Kidney (tissue), 14 donors: ENCODE measurements around the gene TSR1. TPM values are rescaled to one million over a fixed set of nuclear protein-coding genes. Genes with fewer than 3 reads are reported as not detected.

Experiments used
- DNase-seq, 5 donors: peaks; one replicate each; pipeline ENCODE4 v3.0.0-alpha.2; 2013 to 2020
- FAIRE-seq: peaks from 2 replicates; lab custom pipeline; 2012; peaks lifted over from hg19 to GRCh38; lab: Jason Lieb, UNC
- H3K27ac ChIP-seq, 2 donors: one replicate each; pipeline ENCODE4 v1.7.0; 2013; ENCODE audit warnings: low read depth in 2 of 2, low read length in 2 of 2, inconsistent platforms in 1 of 2
- H3K27me3 ChIP-seq: one replicate; pipeline ENCODE4 v1.7.1; 2013; ENCODE audit warnings: low read length, inconsistent platforms; ENCODE audit not compliant: control insufficient read depth, insufficient read depth
- H3K36me3 ChIP-seq, 3 donors: one replicate each; pipeline versions ENCODE4 v1.7.0 to v1.7.1; 2013; ENCODE audit warnings: low read length in 3 of 3, control low read depth in 1 of 3, inconsistent platforms in 1 of 3; ENCODE audit not compliant: insufficient read depth in 3 of 3, control insufficient read depth in 2 of 3
- H3K4me1 ChIP-seq, 3 donors: one replicate each; pipeline versions ENCODE4 v1.7.0 to v1.7.1; 2013; ENCODE audit warnings: low read length in 3 of 3, inconsistent platforms in 1 of 3, low read depth in 1 of 3; ENCODE audit not compliant: control insufficient read depth in 2 of 3, insufficient read depth in 2 of 3
- H3K4me3 ChIP-seq, 3 donors: one replicate each; pipeline versions ENCODE4 v1.7.0 to v1.8.1; 2013; ENCODE audit warnings: low read length in 3 of 3, control low read depth in 1 of 3, inconsistent platforms in 1 of 3
- H3K9ac ChIP-seq, 3 donors: one replicate each; pipeline versions ENCODE4 v1.7.0 to v1.7.1; 2013; ENCODE audit warnings: low read length in 3 of 3, control low read depth in 1 of 3, inconsistent platforms in 1 of 3
- H3K9me3 ChIP-seq, 3 donors: one replicate each; pipeline versions ENCODE4 v1.7.0 to v1.7.1; 2013; ENCODE audit warnings: low read length in 3 of 3, control low read depth in 1 of 3, inconsistent platforms in 1 of 3; ENCODE audit not compliant: control insufficient read depth in 2 of 3, insufficient read depth in 1 of 3
- intact Hi-C: fragments of 100-400 bp; cut with DNase I; formaldehyde crosslinking; loops from one replicate; pipeline ENCODE4 v1.11.1; 2022
- polyA plus RNA-seq: library from polyadenylated mRNA; stranded (reverse); fragments of 350-450 nt; fragmentation: Illumina TruSeq; extraction: RNeasy Lipid Tissue Mini Kit (QIAGEN cat#74804); gene quantifications from one replicate; pipeline ENCODE4 v1.2.3, GENCODE V29; 2014; ENCODE audit warnings: low read depth, low replicate concordance; ENCODE audit not compliant: insufficient read depth
- total RNA-seq: library from RNA; stranded (reverse); fragmentation: NEBNext Ultra II Directional; extraction: Animal tissue kit (Norgen Biotek cat#: 25700); gene quantifications from one replicate; pipeline ENCODE4 v1.2.1, GENCODE V29; 2021
- TF ChIP-seq, protein P1 (sequence below): IDR thresholded peaks from 3 replicates; pipeline ENCODE4 v1.5.1; 2012; ENCODE audit warnings: mild to moderate bottlenecking, moderate library complexity, borderline replicate concordance; ENCODE audit not compliant: insufficient read depth; ENCODE audit errors: extremely low read depth
- donor health status: control.
- donor health status: control.
- donor health status: control.
- donor health status: control.
- donor health status: control.
- donor health status: DM: yes; HTN: yes; CAD: no.
- donor health status: Normal renal cell carcinoma (clear cell type).

The TSR1 gene
- total and polyA plus RNA-seq, 2 donors from 2014 or later, result 9.1 to 24.4 TPM

GRCh38 chr17:2295575-2295974 is 40.7 kb downstream of the TSR1 start:
- H3K9me3 ChIP-seq, result no peaks in the 10 kb centered on the region
- no peaks in the 10 kb centered on the region for H3K4me1 ChIP-seq
- intact Hi-C loops, result no loop called here
- TF ChIP-seq, protein P1, sequence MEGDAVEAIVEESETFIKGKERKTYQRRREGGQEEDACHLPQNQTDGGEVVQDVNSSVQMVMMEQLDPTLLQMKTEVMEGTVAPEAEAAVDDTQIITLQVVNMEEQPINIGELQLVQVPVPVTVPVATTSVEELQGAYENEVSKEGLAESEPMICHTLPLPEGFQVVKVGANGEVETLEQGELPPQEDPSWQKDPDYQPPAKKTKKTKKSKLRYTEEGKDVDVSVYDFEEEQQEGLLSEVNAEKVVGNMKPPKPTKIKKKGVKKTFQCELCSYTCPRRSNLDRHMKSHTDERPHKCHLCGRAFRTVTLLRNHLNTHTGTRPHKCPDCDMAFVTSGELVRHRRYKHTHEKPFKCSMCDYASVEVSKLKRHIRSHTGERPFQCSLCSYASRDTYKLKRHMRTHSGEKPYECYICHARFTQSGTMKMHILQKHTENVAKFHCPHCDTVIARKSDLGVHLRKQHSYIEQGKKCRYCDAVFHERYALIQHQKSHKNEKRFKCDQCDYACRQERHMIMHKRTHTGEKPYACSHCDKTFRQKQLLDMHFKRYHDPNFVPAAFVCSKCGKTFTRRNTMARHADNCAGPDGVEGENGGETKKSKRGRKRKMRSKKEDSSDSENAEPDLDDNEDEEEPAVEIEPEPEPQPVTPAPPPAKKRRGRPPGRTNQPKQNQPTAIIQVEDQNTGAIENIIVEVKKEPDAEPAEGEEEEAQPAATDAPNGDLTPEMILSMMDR, result no peak
- H3K36me3 ChIP-seq, result peaks cover 16 to 60% (median 35%) of the 10 kb centered on the region in 3 donors
- H3K27ac ChIP-seq, result no peak overlapping the region
- FAIRE-seq, result no peak
- no peak for DNase-seq
- no peaks in the 10 kb centered on the region for H3K27me3 ChIP-seq
- H3K4me3 ChIP-seq, result no peak overlapping the region
- no peak overlapping the region for H3K9ac ChIP-seq

- H3K4me1 ChIP-seq, result no peaks in the 10 kb centered on the region
- no peak overlapping the region for H3K27ac ChIP-seq
- FAIRE-seq (no peak), DNase-seq (no peak)
- no peak overlapping the region for H3K9ac ChIP-seq
- H3K36me3 ChIP-seq, result peaks cover 16 to 59% (median 37%) of the 10 kb centered on the region in 3 donors
- intact Hi-C loops, result no loop called here
- H3K4me3 ChIP-seq, result no peak overlapping the region
- TF ChIP-seq, protein P1, result no peak
- no peaks in the 10 kb centered on the region for H3K9me3 ChIP-seq
- no peaks in the 10 kb centered on the region for H3K27me3 ChIP-seq
Observed at GRCh38 chr17:2292100-2292499, 44.2 kb downstream of the TSR1 start.

- FAIRE-seq, result no peak
- no peak for DNase-seq
- intact Hi-C loops, result no loop called here
- no peak overlapping the region for H3K9ac ChIP-seq
- no peaks in the 10 kb centered on the region for H3K4me1 ChIP-seq
- no peaks in the 10 kb centered on the region for H3K9me3 ChIP-seq
- no peak overlapping the region for H3K4me3 ChIP-seq
- TF ChIP-seq, protein P1, result no peak
- peaks cover 7 to 43% (median 24%) of the 10 kb centered on the region in 3 donors for H3K36me3 ChIP-seq
- H3K27ac ChIP-seq, result no peak overlapping the region
- no peaks in the 10 kb centered on the region for H3K27me3 ChIP-seq
Observed at GRCh38 chr17:2289878-2290478, 46.3 kb downstream of the TSR1 start.

- TF ChIP-seq, protein P1, result no peak
- DNase-seq, result no peak
- Histone ChIP-seq H3K27me3 (no peaks in the 10 kb centered on the region), H3K9ac (no peak overlapping the region), H3K4me1 (no peaks in the 10 kb centered on the region), H3K27ac (no peak overlapping the region), H3K36me3 (peaks cover 10 to 45% (median 26%) of the 10 kb centered on the region in 3 donors), H3K9me3 (no peaks in the 10 kb centered on the region), H3K4me3 (no peak overlapping the region)
- FAIRE-seq, result no peak
- intact Hi-C loops, result no loop called here
Observed at GRCh38 chr17:2283302-2283701, 53.0 kb downstream of the TSR1 start.
